Ishikawa (cell line): ENCODE data around the gene MAGI1.

Experiments
- CREB1 ChIP-seq: IDR thresholded peaks from 2 replicates; pipeline ENCODE4 v1.6.1; 2012; ENCODE audit warnings: low read depth
- FOXM1 ChIP-seq: IDR thresholded peaks from 2 replicates; pipeline ENCODE4 v1.6.1; 2012; ENCODE audit warnings: low read depth, borderline replicate concordance
- RAD21 ChIP-seq: IDR thresholded peaks from 2 replicates; pipeline ENCODE4 v1.6.1; 2012; ENCODE audit warnings: low read depth
- TAF1 ChIP-seq: IDR thresholded peaks from 2 replicates; pipeline ENCODE4 v1.6.1; 2012; ENCODE audit warnings: low read depth, mild to moderate bottlenecking
- TCF12 ChIP-seq: IDR thresholded peaks from 2 replicates; pipeline ENCODE4 v1.6.1; 2012; ENCODE audit warnings: low read depth
- TEAD4 ChIP-seq: IDR thresholded peaks from 2 replicates; pipeline ENCODE4 v1.6.1; 2012
- TF ChIP-seq, protein P1 (sequence below): IDR thresholded peaks from 2 replicates; pipeline ENCODE4 v1.6.1; 2012

DNA sequence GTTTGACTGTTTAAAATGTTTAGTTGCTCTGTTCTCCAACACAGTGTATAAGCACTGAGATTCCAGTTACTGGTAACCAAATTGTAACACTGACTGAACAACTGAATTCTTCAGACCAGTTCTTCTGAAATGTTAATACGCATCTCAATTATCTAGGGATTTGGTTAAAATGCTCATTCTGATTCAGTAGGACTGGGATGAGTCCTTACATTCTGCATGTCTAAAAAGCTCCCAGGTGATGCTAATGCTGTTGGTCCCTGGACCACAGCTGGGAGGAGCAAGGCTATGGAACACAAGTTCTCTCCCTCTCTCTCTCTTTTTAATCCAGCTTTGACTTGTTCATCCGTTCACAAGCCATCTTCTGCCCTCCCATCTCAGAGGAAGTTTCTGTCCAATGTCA, 380.3 kb downstream of the MAGI1 start:
- TF ChIP-seq FOXM1: no peak
- TF ChIP-seq, protein P1, sequence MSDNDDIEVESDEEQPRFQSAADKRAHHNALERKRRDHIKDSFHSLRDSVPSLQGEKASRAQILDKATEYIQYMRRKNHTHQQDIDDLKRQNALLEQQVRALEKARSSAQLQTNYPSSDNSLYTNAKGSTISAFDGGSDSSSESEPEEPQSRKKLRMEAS: no peak
- no peak for TF ChIP-seq CREB1
- TF ChIP-seq TAF1: no peak
- TF ChIP-seq TEAD4: no peak
- TF ChIP-seq RAD21: no peak
- no peak for TF ChIP-seq TCF12
